Measurements from ENCODE around the gene CCDC141.
"Not testable (repeated sequence)": the region's sequence is repeated elsewhere in the genome, so short reads cannot be mapped to it uniquely, and the experiment has no call there.

The CCDC141 gene

DNA sequence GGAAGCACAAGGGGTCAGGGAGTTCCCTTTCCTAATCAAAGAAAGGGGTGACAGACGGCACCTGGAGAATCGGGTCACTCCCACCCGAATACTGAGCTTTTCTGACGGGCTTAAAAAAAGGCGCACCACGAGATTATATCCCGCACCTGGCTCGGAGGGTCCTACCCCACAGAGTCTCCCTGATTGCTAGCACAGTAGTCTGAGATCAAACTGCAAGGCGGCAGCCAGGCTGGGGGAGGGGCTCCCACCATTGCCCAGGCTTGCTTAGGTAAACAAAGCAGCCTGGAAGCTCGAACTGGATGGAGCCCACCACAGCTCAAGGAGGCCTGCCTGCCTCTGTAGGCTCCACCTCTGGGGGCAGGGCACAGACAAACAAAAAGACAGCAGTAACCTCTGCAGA is 67.3 kb downstream of the CCDC141 start:
- H3K9me3 ChIP-seq (ENCODE audit: control insufficient read depth, low read length); H3K4me3 ChIP-seq (ENCODE audit: insufficient read depth, low read depth, low read length); H3K27me3 ChIP-seq (ENCODE audit: control insufficient read depth, insufficient read depth, low read length, poor library complexity, severe bottlenecking); H3K27ac ChIP-seq (ENCODE audit: insufficient read depth, low read depth, low read length, poor library complexity, severe bottlenecking); H3K36me3 ChIP-seq (ENCODE audit: control insufficient read depth, insufficient read depth, low read length); H3K4me1 ChIP-seq (ENCODE audit: control insufficient read depth, insufficient read depth, low read length): not testable (repeated sequence)
- WGBS, 2 experiments, result 87% methylated on average over 10 of the region's 10 CpGs

DNA sequence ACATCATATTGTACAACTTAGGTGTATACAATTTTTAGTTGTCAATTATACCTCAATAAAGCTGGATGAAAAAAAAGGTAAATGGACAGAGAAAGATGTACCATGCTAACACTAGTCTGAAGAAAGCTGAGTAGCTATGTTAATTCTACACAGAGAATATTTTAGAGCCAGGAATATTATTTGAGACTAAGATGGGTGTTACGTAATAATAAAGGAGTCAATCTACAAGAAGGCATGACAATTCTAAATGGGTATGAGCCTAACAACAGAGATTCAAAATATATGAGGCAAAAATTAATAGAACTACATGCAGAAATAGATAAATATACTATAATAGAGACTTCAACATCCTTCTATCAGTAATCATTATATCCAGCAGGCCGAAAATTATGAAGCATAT is 69.1 kb downstream of the CCDC141 start:
- 88 to 100% methylated on average over 1 to 2 of the region's 2 CpGs for WGBS, 2 experiments
- H3K36me3 ChIP-seq (ENCODE audit: control insufficient read depth, insufficient read depth, low read length), result no peaks in the 10 kb centered on the region

DNA sequence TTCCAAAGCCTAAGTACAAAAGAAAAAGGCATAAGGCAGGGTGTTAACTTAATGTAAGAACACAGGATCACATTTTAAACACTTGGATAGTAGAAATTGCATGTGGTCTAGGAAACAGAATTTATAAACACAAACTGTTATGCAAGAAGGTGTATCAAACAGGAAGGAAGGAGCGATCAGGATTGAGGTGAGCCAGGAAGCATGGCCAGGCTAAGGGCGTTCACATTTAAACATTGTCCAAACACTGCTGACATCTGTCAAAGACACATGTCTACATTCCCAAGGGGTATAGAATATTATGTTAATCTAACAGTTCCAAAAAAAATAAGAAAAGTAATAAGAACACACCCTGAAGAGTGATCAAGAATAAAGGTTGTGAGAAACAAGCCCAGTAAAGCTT is 71.3 kb downstream of the CCDC141 start:
- Histone ChIP-seq H3K4me3 (ENCODE audit: insufficient read depth, low read depth, low read length) (no peak overlapping the region), H3K4me1 (ENCODE audit: control insufficient read depth, insufficient read depth, low read length) (no peaks in the 10 kb centered on the region), H3K36me3 (ENCODE audit: control insufficient read depth, insufficient read depth, low read length) (no peaks in the 10 kb centered on the region), H3K9me3 (ENCODE audit: control insufficient read depth, low read length) (no peaks in the 10 kb centered on the region), H3K27me3 (ENCODE audit: control insufficient read depth, insufficient read depth, low read length, poor library complexity, severe bottlenecking) (no peaks in the 10 kb centered on the region), H3K27ac (ENCODE audit: insufficient read depth, low read depth, low read length, poor library complexity, severe bottlenecking) (no peak overlapping the region)
- 38% methylated on average over 2 of the region's 2 CpGs; no CpG with 5 or more reads in 1 of the 2 experiments for WGBS, 2 experiments

More for the DNA sequence above, 69.1 kb downstream of the CCDC141 start:
- no peak overlapping the region for H3K4me3 ChIP-seq (ENCODE audit: insufficient read depth, low read depth, low read length)
- H3K9me3 ChIP-seq (ENCODE audit: control insufficient read depth, low read length), result no peaks in the 10 kb centered on the region
- H3K27me3 ChIP-seq (ENCODE audit: control insufficient read depth, insufficient read depth, low read length, poor library complexity, severe bottlenecking), result no peaks in the 10 kb centered on the region
- no peaks in the 10 kb centered on the region for H3K4me1 ChIP-seq (ENCODE audit: control insufficient read depth, insufficient read depth, low read length)
- no peak overlapping the region for H3K27ac ChIP-seq (ENCODE audit: insufficient read depth, low read depth, low read length, poor library complexity, severe bottlenecking)

DNA sequence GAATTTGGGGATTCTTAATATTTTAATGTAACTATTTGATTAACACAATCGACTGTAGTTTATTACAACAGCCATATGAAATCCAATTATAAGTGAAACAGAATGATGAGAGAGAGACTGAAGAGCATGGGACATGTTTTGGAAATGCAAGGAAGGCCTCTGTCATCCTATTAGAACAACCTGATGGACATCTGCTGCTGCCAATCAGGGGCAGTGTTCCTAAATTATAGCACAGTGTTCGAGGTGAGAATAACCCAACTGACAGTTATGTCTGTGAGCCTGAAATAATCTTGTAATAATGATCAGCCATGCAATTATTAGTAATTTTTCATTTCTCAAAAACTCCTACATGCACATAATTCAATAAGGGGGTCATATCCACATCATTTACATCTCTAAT is 73.6 kb downstream of the CCDC141 start:
- Histone ChIP-seq H3K9me3 (ENCODE audit: control insufficient read depth, low read length) (no peaks in the 10 kb centered on the region), H3K4me1 (ENCODE audit: control insufficient read depth, insufficient read depth, low read length) (no peaks in the 10 kb centered on the region), H3K36me3 (ENCODE audit: control insufficient read depth, insufficient read depth, low read length) (no peaks in the 10 kb centered on the region), H3K4me3 (ENCODE audit: insufficient read depth, low read depth, low read length) (no peak overlapping the region), H3K27ac (ENCODE audit: insufficient read depth, low read depth, low read length, poor library complexity, severe bottlenecking) (no peak overlapping the region), H3K27me3 (ENCODE audit: control insufficient read depth, insufficient read depth, low read length, poor library complexity, severe bottlenecking) (no peaks in the 10 kb centered on the region)
- WGBS, 2 experiments, result 93 to 100% methylated on average over 1 to 2 of the region's 2 CpGs

DNA sequence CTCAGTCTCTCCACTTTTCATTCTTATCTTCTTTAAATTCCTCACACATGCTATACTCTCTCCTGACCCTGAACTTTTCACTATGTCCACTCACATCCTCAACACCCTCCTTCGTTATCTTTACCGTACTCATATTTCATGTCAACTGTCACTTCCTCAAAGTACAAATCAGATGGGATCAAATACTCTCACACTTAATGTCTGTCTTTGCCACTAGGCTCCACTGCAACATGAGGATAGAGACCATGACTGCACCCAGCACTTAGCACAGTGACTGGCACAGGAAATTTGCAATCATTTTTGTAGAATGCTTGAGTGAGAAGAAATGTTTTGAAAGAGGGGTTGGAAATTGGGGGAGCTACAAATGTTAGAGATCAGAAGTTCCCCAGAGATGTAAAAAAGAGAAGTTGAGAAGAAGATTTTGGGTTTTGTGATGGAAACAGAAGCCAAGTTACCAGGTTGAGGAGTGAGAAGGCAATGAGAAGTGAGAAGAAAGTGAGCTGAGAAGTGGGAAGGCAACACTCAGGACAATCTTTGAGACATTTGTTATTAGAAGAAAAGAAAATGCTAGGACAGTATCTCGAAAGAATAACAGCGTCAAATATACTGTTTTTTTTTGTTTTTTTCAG is 87.0 kb downstream of the CCDC141 start:
- 93 to 97% methylated on average over 4 of the region's 4 CpGs for WGBS, 2 experiments
- H3K36me3 ChIP-seq (ENCODE audit: control insufficient read depth, insufficient read depth, low read length), result no peaks in the 10 kb centered on the region
- H3K9me3 ChIP-seq (ENCODE audit: control insufficient read depth, low read length), result no peaks in the 10 kb centered on the region
- H3K27me3 ChIP-seq (ENCODE audit: control insufficient read depth, insufficient read depth, low read length, poor library complexity, severe bottlenecking), result no peaks in the 10 kb centered on the region
- no peak overlapping the region for H3K27ac ChIP-seq (ENCODE audit: insufficient read depth, low read depth, low read length, poor library complexity, severe bottlenecking)
- no peak overlapping the region for H3K4me3 ChIP-seq (ENCODE audit: insufficient read depth, low read depth, low read length)
- H3K4me1 ChIP-seq (ENCODE audit: control insufficient read depth, insufficient read depth, low read length), result no peaks in the 10 kb centered on the region

DNA sequence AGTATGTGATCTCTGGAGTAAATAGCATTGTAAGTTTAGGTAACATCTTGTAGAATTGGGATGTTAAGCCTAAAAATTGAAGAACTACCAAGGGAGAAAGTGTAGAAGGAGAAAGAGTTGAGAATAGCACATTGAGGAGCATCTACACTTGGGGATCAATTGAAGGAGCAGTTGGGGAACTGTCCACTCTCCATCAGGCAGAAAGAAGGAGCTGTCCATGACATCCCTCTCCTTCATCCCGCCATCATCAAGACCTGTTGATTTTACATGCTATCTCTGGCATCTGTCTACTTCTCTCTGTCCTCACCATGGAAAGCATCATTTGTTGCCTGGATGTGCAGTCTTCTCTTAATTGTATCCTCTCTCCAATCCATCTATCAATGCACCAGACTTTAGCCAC is 87.8 kb downstream of the CCDC141 start:
- no peaks in the 10 kb centered on the region for H3K4me1 ChIP-seq (ENCODE audit: control insufficient read depth, insufficient read depth, low read length)
- no peaks in the 10 kb centered on the region for H3K27me3 ChIP-seq (ENCODE audit: control insufficient read depth, insufficient read depth, low read length, poor library complexity, severe bottlenecking)
- H3K4me3 ChIP-seq (ENCODE audit: insufficient read depth, low read depth, low read length), result no peak overlapping the region
- no peak overlapping the region for H3K27ac ChIP-seq (ENCODE audit: insufficient read depth, low read depth, low read length, poor library complexity, severe bottlenecking)
- H3K36me3 ChIP-seq (ENCODE audit: control insufficient read depth, insufficient read depth, low read length), result no peaks in the 10 kb centered on the region
- H3K9me3 ChIP-seq (ENCODE audit: control insufficient read depth, low read length), result no peaks in the 10 kb centered on the region
- WGBS, 2 experiments, result 95 to 96% methylated on average over 1 of the region's 1 CpG

DNA sequence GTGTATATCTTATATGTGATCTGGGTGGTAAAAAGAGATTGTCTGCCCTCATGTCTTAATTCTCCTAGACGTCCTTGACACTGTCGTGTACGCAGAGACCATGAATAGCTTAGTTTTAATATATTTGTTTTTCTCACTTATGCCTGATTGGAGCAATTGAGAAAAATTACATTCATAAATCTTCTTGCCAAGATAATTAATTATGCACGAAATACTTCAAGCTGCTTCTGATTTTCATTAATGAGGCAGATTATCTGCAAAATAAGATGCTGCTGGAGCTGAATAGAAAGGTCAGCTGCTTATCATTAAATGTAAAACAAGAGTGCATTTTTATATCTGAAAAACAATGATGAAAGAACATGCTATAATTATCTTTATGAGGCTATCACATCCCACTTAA is 95.9 kb downstream of the CCDC141 start:
- H3K9me3 ChIP-seq (ENCODE audit: control insufficient read depth, low read length), result no peaks in the 10 kb centered on the region
- no peak overlapping the region for H3K27ac ChIP-seq (ENCODE audit: insufficient read depth, low read depth, low read length, poor library complexity, severe bottlenecking)
- H3K36me3 ChIP-seq (ENCODE audit: control insufficient read depth, insufficient read depth, low read length), result no peaks in the 10 kb centered on the region
- H3K4me3 ChIP-seq (ENCODE audit: insufficient read depth, low read depth, low read length), result no peak overlapping the region
- no peaks in the 10 kb centered on the region for H3K27me3 ChIP-seq (ENCODE audit: control insufficient read depth, insufficient read depth, low read length, poor library complexity, severe bottlenecking)
- 80 to 96% methylated on average over 1 to 4 of the region's 4 CpGs for WGBS, 2 experiments
- H3K4me1 ChIP-seq (ENCODE audit: control insufficient read depth, insufficient read depth, low read length), result no peaks in the 10 kb centered on the region

DNA sequence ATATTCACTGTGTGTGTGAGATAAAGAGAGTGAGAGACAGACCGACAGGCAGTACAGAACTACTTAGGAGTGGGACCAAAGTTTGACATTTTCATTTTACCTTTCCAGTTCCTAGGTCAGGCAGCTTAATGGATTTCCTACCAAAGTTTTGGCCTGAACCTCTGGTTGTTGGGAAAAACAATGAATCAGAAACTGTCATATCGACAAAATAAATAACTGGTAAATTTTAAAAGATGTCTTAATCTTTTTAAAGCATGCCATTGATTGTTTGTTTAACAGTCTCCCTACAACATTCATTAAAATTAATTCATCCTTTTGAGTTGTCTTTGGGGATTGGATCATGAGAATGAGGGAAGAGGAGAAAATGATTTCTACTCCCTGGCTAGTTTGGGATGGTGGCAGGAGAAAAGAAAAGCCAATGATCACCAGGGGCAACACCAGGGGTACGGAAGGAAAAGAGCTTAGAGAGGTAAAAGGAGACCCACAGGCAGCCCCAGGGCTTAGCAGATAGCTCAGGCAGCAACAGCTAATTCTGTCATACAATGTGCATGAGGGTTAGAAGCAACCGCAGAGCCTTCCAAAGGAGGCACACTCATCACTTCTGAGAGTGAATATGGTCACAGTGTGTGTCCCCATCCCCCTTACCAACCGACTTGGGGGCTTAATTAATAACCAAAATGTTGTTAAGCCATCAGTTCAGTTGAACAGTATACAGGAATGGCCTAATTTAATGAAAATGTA is 98.5 kb downstream of the CCDC141 start:
- 80 to 87% methylated on average over 3 to 4 of the region's 5 CpGs for WGBS, 2 experiments
- no peaks in the 10 kb centered on the region for H3K4me1 ChIP-seq (ENCODE audit: control insufficient read depth, insufficient read depth, low read length)
- H3K4me3 ChIP-seq (ENCODE audit: insufficient read depth, low read depth, low read length), result no peak overlapping the region
- no peaks in the 10 kb centered on the region for H3K36me3 ChIP-seq (ENCODE audit: control insufficient read depth, insufficient read depth, low read length)
- no peaks in the 10 kb centered on the region for H3K9me3 ChIP-seq (ENCODE audit: control insufficient read depth, low read length)
- H3K27ac ChIP-seq (ENCODE audit: insufficient read depth, low read depth, low read length, poor library complexity, severe bottlenecking), result no peak overlapping the region
- no peaks in the 10 kb centered on the region for H3K27me3 ChIP-seq (ENCODE audit: control insufficient read depth, insufficient read depth, low read length, poor library complexity, severe bottlenecking)

DNA sequence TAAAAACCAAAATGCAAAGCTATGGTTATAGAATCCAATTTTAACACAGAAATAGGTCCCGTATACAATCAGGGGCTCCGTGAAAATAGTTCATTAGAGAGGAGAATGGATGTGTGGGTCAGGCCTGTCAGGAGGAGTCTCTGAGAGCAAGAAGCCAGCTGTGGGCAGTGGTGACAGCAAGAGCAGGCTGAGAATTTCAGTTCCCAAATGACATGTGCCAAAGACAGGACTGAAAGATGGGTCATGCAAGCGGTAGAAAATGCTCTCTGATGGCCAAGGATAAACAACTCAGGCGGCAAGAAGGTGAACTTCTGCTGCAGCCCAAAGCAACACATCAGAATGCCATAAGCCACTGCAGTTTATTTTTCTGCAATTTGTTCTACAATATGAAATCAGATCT is 100.4 kb downstream of the CCDC141 start:
- H3K27me3 ChIP-seq (ENCODE audit: control insufficient read depth, insufficient read depth, low read length, poor library complexity, severe bottlenecking), result no peaks in the 10 kb centered on the region
- H3K4me1 ChIP-seq (ENCODE audit: control insufficient read depth, insufficient read depth, low read length), result no peaks in the 10 kb centered on the region
- no peak overlapping the region for H3K27ac ChIP-seq (ENCODE audit: insufficient read depth, low read depth, low read length, poor library complexity, severe bottlenecking)
- WGBS, 2 experiments, result 90 to 94% methylated on average over 4 of the region's 4 CpGs
- no peaks in the 10 kb centered on the region for H3K9me3 ChIP-seq (ENCODE audit: control insufficient read depth, low read length)
- H3K36me3 ChIP-seq (ENCODE audit: control insufficient read depth, insufficient read depth, low read length), result no peaks in the 10 kb centered on the region
- no peak overlapping the region for H3K4me3 ChIP-seq (ENCODE audit: insufficient read depth, low read depth, low read length)

DNA sequence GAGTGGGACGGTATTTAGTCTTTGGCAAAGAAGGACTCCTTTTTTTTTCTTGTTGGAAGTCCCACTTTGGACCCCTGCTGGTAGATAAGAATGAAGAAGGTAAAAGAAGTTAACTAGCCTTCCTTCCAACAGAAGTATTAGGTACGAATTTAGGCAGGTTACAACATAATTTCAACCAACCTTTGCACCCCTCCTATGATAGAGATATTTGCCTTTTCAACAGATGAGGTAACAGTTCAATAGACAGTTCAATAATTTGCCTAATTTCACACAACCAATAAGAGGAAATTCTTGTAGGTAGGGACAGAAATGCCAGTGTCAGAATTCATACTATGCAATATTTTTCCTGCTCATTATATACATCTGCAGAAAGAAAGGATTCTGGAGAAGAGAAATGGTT is 100.8 kb downstream of the CCDC141 start:
- 90% methylated on average over 1 to 2 of the region's 2 CpGs for WGBS, 2 experiments

More for the DNA sequence above, 100.8 kb downstream of the CCDC141 start:
- no peaks in the 10 kb centered on the region for H3K4me1 ChIP-seq (ENCODE audit: control insufficient read depth, insufficient read depth, low read length)
- no peaks in the 10 kb centered on the region for H3K9me3 ChIP-seq (ENCODE audit: control insufficient read depth, low read length)
- no peak overlapping the region for H3K27ac ChIP-seq (ENCODE audit: insufficient read depth, low read depth, low read length, poor library complexity, severe bottlenecking)
- no peaks in the 10 kb centered on the region for H3K36me3 ChIP-seq (ENCODE audit: control insufficient read depth, insufficient read depth, low read length)
- no peak overlapping the region for H3K4me3 ChIP-seq (ENCODE audit: insufficient read depth, low read depth, low read length)
- no peaks in the 10 kb centered on the region for H3K27me3 ChIP-seq (ENCODE audit: control insufficient read depth, insufficient read depth, low read length, poor library complexity, severe bottlenecking)
